H1 (cell line): Measurements from ENCODE around the gene RABEP1. TPM values are rescaled to one million over a fixed set of nuclear protein-coding genes. Genes with fewer than 3 reads are reported as not detected.

Experiments
- HDAC2 ChIP-seq, 2 experiments: fragments of 300-600 bp in 1 of 2; sonication (generic) in 1 of 2; IDR thresholded peaks; 2 replicates each; pipeline ENCODE4 v1.6.1; 2011 to 2012; ENCODE audit warnings: low read depth in 2 of 2, low read length in 2 of 2, mild to moderate bottlenecking in 2 of 2, moderate library complexity in 2 of 2, borderline replicate concordance in 1 of 2, inconsistent platforms in 1 of 2
- RXRA ChIP-seq: IDR thresholded peaks from 2 replicates; pipeline ENCODE4 v1.6.1; 2011; ENCODE audit warnings: low read depth, mild to moderate bottlenecking, low read length, moderate library complexity; ENCODE audit not compliant: insufficient read depth
- polyA plus RNA-seq, 7 experiments: library from polyadenylated mRNA; depleted of rRNA in 3 of 7; stranded (reverse) in 5 of 7; unstranded in 2 of 7; fragments of >200 nt in 5 of 7; fragments of 200-250 nt in 2 of 7; gene quantifications; 1 replicate in 5 of 7; 2 replicates in 1 of 7; 4 replicates in 1 of 7; pipeline versions ENCODE4 v1.2.1 to v1.2.3, GENCODE V29; 2011 to 2013; ENCODE audit warnings: missing spikeins in 2 of 7, mixed read lengths in 2 of 7
- total RNA-seq: library from RNA; stranded (reverse); fragmentation: NEBNext Ultra II Directional; extraction: Animal tissue kit (Norgen Biotek cat#: 25700); gene quantifications from 2 replicates; pipeline ENCODE4 v1.2.1, GENCODE V29; 2021
- TF ChIP-seq, protein P1 (sequence below), 3 experiments: IDR thresholded peaks; 1 replicate in 2 of 3; 2 replicates in 1 of 3; pipeline versions ENCODE4 v1.5.1 to v1.6.1; 2011; ENCODE audit warnings: low read length in 3 of 3, mild to moderate bottlenecking in 3 of 3, inconsistent platforms in 2 of 3, low read depth in 1 of 3, moderate library complexity in 1 of 3; ENCODE audit not compliant: insufficient read depth in 1 of 3; ENCODE audit errors: control extremely low read depth in 1 of 3

The RABEP1 gene
- total and polyA plus RNA-seq, 2 of the 8 experiments (the other 6 are each of a cell fraction or from before 2014, with no cell fraction given) = 8.5 to 52.3 TPM

DNA sequence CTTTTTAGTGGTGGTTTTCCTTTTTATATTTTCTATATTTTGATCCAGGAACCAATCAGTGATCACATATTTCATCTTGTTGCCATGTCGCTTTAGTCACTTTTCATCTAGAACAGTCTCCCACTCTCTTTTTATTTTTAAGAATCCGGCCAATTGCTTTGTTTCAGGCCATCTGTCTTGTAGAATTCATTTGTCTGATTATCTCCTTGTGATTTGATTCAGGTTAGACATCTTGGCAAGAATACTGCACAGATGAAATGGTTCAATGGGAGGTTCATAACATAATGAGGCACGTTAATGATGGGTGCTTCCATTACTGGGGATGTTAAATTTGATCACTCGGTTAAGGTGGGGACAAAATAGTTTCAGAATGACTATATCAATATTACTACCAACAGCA lies 88.3 kb downstream of the RABEP1 start (continued):
- TF ChIP-seq, protein P1, sequence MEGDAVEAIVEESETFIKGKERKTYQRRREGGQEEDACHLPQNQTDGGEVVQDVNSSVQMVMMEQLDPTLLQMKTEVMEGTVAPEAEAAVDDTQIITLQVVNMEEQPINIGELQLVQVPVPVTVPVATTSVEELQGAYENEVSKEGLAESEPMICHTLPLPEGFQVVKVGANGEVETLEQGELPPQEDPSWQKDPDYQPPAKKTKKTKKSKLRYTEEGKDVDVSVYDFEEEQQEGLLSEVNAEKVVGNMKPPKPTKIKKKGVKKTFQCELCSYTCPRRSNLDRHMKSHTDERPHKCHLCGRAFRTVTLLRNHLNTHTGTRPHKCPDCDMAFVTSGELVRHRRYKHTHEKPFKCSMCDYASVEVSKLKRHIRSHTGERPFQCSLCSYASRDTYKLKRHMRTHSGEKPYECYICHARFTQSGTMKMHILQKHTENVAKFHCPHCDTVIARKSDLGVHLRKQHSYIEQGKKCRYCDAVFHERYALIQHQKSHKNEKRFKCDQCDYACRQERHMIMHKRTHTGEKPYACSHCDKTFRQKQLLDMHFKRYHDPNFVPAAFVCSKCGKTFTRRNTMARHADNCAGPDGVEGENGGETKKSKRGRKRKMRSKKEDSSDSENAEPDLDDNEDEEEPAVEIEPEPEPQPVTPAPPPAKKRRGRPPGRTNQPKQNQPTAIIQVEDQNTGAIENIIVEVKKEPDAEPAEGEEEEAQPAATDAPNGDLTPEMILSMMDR (IDR thresholded peaks at IDR 0.05; ENCODE audit: control extremely low read depth in 1 of 3, insufficient read depth in 1 of 3, low read depth in 1 of 3, low read length in 3 of 3) = no peak
- TF ChIP-seq HDAC2 (IDR thresholded peaks at IDR 0.05; ENCODE audit: borderline replicate concordance in 1 of 2, low read depth in 2 of 2, low read length in 2 of 2) (no peak), RXRA (no peak)
